ENCODE data around the gene UBE2D2. TPM values are rescaled to one million over a fixed set of nuclear protein-coding genes. Genes with fewer than 3 reads are reported as not detected.

Gene UBE2D2
- polyA plus RNA-seq, 3 donors = 41.2 to 167 (median 133) TPM

DNA sequence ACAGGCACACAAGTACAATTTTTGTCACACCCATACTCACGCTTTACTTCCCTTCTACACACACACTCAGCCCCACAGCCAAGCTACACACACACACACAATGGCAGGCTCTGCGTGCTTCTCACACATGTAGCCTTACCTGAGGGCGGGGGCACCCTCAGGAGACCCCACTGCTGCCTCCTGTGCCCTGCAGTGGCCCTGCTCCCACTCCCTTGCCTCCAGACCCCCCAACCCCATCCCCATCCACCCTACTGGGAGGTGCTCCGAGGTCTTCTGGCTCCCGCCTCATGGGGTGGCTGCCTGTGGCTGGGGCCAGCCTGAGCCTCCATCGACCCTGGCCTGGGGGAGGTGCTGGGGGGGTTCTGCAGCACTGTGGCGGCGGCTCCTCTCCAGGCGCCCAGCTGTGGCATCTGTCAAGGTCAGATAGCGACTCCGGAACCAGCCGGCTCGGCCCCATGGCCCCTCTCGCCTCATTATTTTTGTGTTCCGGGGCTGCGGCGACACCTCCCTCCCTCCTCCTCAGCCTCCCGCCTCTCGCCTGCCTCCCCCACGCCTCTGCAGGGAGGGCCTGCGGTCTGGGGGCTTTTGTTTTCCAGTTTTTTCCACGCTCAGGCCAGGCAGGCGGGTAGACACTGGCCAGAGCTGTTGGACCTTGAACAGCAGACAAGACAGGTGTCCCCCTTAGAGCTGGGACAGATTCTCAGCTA is 108.7 kb downstream of the UBE2D2 start:
- intact Hi-C loops (cut with micrococcal nuclease) = loop anchor here in 1 of 2 donors (5.0 kb wide), 1 partner anchor 33 kb away; no protein-coding TSS in a partner anchor

DNA sequence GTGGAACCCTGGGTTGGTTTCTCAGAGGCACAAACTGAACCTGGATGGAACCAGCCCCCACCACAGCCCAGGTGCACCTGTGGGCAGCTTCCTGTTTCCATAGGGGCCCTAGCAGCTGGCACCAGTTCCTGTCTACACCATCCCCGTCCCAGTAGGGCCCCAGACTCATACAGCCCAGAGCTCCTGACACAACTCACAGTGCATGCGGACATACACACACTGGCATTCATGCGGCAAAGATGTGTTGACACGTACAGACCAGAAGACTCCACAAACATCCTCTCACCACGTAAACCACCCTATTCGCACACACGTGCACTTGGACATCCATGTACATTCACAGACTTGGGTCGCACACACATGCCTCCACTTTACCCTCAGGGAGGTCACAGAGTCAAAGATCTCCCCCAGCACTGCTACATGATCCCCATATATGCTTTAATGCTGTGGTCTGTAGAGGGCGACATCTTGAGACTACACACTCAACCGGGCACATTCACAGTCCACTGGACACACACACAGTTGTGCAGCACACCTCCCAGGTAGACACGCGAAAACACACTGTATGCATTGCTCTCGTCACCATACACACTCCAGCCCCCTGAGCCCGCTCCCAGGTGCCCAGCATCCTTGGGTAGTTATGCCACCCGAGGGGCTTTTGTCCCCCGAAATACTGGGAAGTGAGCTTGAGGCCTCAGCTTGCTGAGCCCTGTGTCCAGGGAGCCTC is 109.4 kb downstream of the UBE2D2 start:
- intact Hi-C loops (cut with micrococcal nuclease) = loop anchor here in 1 of 2 donors (5.0 kb wide), 1 partner anchor 33 kb away; no protein-coding TSS in a partner anchor
- Histone ChIP-seq H3K79me2 (ENCODE audit: insufficient read depth, low read length) (peaks cover 33% of the 10 kb centered on the region), H3K4me1 (ENCODE audit: control insufficient read depth in 1 of 2, insufficient read depth in 2 of 2, low read length in 2 of 2) (peaks cover 61 to 63% of the 10 kb centered on the region in 2 donors), H3K4me2 (replicated peaks; ENCODE audit: extremely low read depth, low read length, poor library complexity, severe bottlenecking) (peak overlapping the region; percentile 76), H3K27me3 (ENCODE audit: control insufficient read depth in 2 of 2, insufficient read depth in 2 of 2, low read length in 2 of 2) (peaks cover 0 to 18% of the 10 kb centered on the region in 2 donors), H3K9ac (ENCODE audit: insufficient read depth, low read length, poor library complexity, severe bottlenecking) (peak overlapping the region; percentile 18), H4K20me1 (ENCODE audit: insufficient read depth, low read length) (peaks cover 44% of the 10 kb centered on the region), H2AFZ (ENCODE audit: insufficient read depth, low read depth, low read length, poor library complexity, severe bottlenecking) (peak overlapping the region; percentile 23), H3K4me3 (replicated peaks in 1 of 3; ENCODE audit: low read depth in 2 of 3, low read length in 3 of 3) (peak overlapping the region in 1 of 3 experiments; percentile 28), H3K36me3 (replicated peaks in 1 of 2; ENCODE audit: control insufficient read depth in 1 of 2, insufficient read depth in 2 of 2, low read length in 2 of 2) (no peaks in the 10 kb centered on the region), H3K27ac (ENCODE audit: low read depth in 1 of 2, low read length in 2 of 2) (no peak overlapping the region), H3K9me3 (replicated peaks in 1 of 2; ENCODE audit: control insufficient read depth in 1 of 2, insufficient read depth in 1 of 2, low read length in 2 of 2) (no peaks in the 10 kb centered on the region)
- H3K9me3 Mint-ChIP-seq = peaks cover 0 to 2% (median 0%) of the 10 kb centered on the region in 7 donors
- peaks cover 56% of the 10 kb centered on the region for H3K4me1 Mint-ChIP-seq
- TF ChIP-seq, protein P1, sequence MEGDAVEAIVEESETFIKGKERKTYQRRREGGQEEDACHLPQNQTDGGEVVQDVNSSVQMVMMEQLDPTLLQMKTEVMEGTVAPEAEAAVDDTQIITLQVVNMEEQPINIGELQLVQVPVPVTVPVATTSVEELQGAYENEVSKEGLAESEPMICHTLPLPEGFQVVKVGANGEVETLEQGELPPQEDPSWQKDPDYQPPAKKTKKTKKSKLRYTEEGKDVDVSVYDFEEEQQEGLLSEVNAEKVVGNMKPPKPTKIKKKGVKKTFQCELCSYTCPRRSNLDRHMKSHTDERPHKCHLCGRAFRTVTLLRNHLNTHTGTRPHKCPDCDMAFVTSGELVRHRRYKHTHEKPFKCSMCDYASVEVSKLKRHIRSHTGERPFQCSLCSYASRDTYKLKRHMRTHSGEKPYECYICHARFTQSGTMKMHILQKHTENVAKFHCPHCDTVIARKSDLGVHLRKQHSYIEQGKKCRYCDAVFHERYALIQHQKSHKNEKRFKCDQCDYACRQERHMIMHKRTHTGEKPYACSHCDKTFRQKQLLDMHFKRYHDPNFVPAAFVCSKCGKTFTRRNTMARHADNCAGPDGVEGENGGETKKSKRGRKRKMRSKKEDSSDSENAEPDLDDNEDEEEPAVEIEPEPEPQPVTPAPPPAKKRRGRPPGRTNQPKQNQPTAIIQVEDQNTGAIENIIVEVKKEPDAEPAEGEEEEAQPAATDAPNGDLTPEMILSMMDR (IDR thresholded peaks at IDR 0.05) = peak; percentile 46
- H3K27me3 Mint-ChIP-seq (ENCODE audit: low read depth in 3 of 3) = peaks cover 13 to 36% (median 24%) of the 10 kb centered on the region in 3 donors
- peaks cover 25 to 26% of the 10 kb centered on the region in 2 donors for H3K36me3 Mint-ChIP-seq
- peak overlapping the region in 5 of 7 donors; percentile 33 to 75 (median 63) for H3K27ac Mint-ChIP-seq
- peak in 1 of 3 donors; percentile 42 for DNase-seq
- WGBS (ENCODE audit: insufficient coverage) = 19% methylated on average over 12 of the region's 16 CpGs
- peak overlapping the region; percentile 45 to 83 for H3K4me3 Mint-ChIP-seq

More for the DNA sequence above, 108.7 kb downstream of the UBE2D2 start:
- Mint-ChIP-seq H3K27ac (peak overlapping the region in 5 of 7 donors; percentile 54 to 75 (median 71)), H3K27me3 (ENCODE audit: low read depth in 3 of 3) (peaks cover 15 to 36% (median 24%) of the 10 kb centered on the region in 3 donors), H3K4me3 (peak overlapping the region; percentile 81 to 83), H3K36me3 (peaks cover 22 to 25% of the 10 kb centered on the region in 2 donors), H3K4me1 (peaks cover 63% of the 10 kb centered on the region), H3K9me3 (peaks cover 0 to 2% (median 0%) of the 10 kb centered on the region in 7 donors)
- H3K36me3 ChIP-seq (replicated peaks in 1 of 2; ENCODE audit: control insufficient read depth in 1 of 2, insufficient read depth in 2 of 2, low read length in 2 of 2) = no peaks in the 10 kb centered on the region
- H4K20me1 ChIP-seq (ENCODE audit: insufficient read depth, low read length) = peaks cover 37% of the 10 kb centered on the region
- no peaks in the 10 kb centered on the region for H3K9me3 ChIP-seq (replicated peaks in 1 of 2; ENCODE audit: control insufficient read depth in 1 of 2, insufficient read depth in 1 of 2, low read length in 2 of 2)
- H3K79me2 ChIP-seq (ENCODE audit: insufficient read depth, low read length) = peaks cover 37% of the 10 kb centered on the region
- H3K4me3 ChIP-seq (replicated peaks in 1 of 3; ENCODE audit: low read depth in 2 of 3, low read length in 3 of 3) = peak overlapping the region in 1 of 3 experiments; percentile 9
- H3K27ac ChIP-seq (ENCODE audit: low read depth in 1 of 2, low read length in 2 of 2) = no peak overlapping the region
- H3K9ac ChIP-seq (ENCODE audit: insufficient read depth, low read length, poor library complexity, severe bottlenecking) = peak overlapping the region; percentile 40
- TF ChIP-seq, protein P1 (IDR thresholded peaks at IDR 0.05) = no peak
- H3K4me2 ChIP-seq (replicated peaks; ENCODE audit: extremely low read depth, low read length, poor library complexity, severe bottlenecking) = peak overlapping the region; percentile 76
- WGBS (ENCODE audit: insufficient coverage) = 5% methylated on average over 21 of the region's 23 CpGs
- no peak for DNase-seq
- H3K4me1 ChIP-seq (ENCODE audit: control insufficient read depth in 1 of 2, insufficient read depth in 2 of 2, low read length in 2 of 2) = peaks cover 68 to 71% of the 10 kb centered on the region in 2 donors
- peaks cover 0 to 18% of the 10 kb centered on the region in 2 donors for H3K27me3 ChIP-seq (ENCODE audit: control insufficient read depth in 2 of 2, insufficient read depth in 2 of 2, low read length in 2 of 2)
- H2AFZ ChIP-seq (ENCODE audit: insufficient read depth, low read depth, low read length, poor library complexity, severe bottlenecking) = peak overlapping the region; percentile 23

Data from CD14-positive monocyte (primary cell).